GM12878 (cell line): ENCODE data around the gene PPP2R3A. TPM values are rescaled to one million over a fixed set of nuclear protein-coding genes. Genes with fewer than 3 reads are reported as not detected.

ENCODE experiments used
- ATAC-seq: fragments of 200-7000 bp; cut with Tn5 transposase; 3 replicates; pipeline ENCODE4 v1.9.1; 2020; ENCODE audit warnings: mild to moderate bottlenecking, moderate library complexity
- BruUV-seq: library from RNA; stranded (reverse); fragments of 400-500 nt; replicated peaks from 2 replicates; lab custom pipeline; 2021; lab: Mats Ljungman, UMichigan
- CTCF ChIA-PET: fragments of 300-600 bp; sonication (Branson Sonifier 250); formaldehyde crosslinking; extraction: SDS; loops from one replicate; lab custom pipeline; 2021; ENCODE audit warnings: inconsistent platforms; lab: Yijun Ruan, JAX
- POLR2A ChIA-PET: fragments of 350-600 bp; formaldehyde crosslinking; extraction: SDS; loops from one replicate; lab custom pipeline; 2021; ENCODE audit warnings: inconsistent platforms; lab: Charles Lee
- RAD21 ChIA-PET: fragments of 300-600 bp; sonication (Branson Sonifier 250); formaldehyde crosslinking; loops from one replicate; lab custom pipeline; 2023; ENCODE audit warnings: antibody characterized with exemption; ENCODE audit not compliant: unreplicated experiment; lab: Charles Lee
- SMC1A ChIA-PET: fragments of 300-600 bp; sonication (Branson Sonifier 250); formaldehyde crosslinking; loops from one replicate; lab custom pipeline; 2023; ENCODE audit not compliant: unreplicated experiment, uncharacterized antibody; lab: Charles Lee
- DNase-seq: peaks from one replicate; pipeline ENCODE4 v3.0.0-alpha.2; 2011; ENCODE audit warnings: low read depth, low spot score
- FAIRE-seq: peaks from 3 replicates; lab custom pipeline; 2011; peaks lifted over from hg19 to GRCh38; lab: Jason Lieb, UNC
- H2AFZ ChIP-seq: 2 replicates; pipeline ENCODE4 v1.6.0; 2011; ENCODE audit warnings: low read depth, low read length, control low read depth; ENCODE audit not compliant: control insufficient read depth
- H3K27ac ChIP-seq: 2 replicates; pipeline ENCODE4 v1.5.1; 2011; ENCODE audit warnings: control low read depth; ENCODE audit not compliant: control insufficient read depth, insufficient read depth
- H3K27me3 ChIP-seq, 2 experiments: replicated peaks in 1 of 2; 2 replicates each; pipeline versions ENCODE4 v1.6.0 to v1.6.1; 2011; ENCODE audit warnings: low read length in 1 of 2; ENCODE audit not compliant: control insufficient read depth in 2 of 2, insufficient read depth in 2 of 2
- H3K36me3 ChIP-seq, 2 experiments: 2 replicates each; pipeline ENCODE4 v1.5.1; 2011; ENCODE audit warnings: low read length in 1 of 2; ENCODE audit not compliant: control insufficient read depth in 2 of 2, insufficient read depth in 2 of 2
- H3K4me1 ChIP-seq: 2 replicates; pipeline ENCODE4 v1.6.1; 2011; ENCODE audit warnings: mild to moderate bottlenecking, low read length, moderate library complexity, mixed read lengths; ENCODE audit not compliant: control insufficient read depth, insufficient read depth
- H3K4me2 ChIP-seq: 2 replicates; pipeline ENCODE4 v1.6.0; 2011; ENCODE audit warnings: control low read depth; ENCODE audit not compliant: control insufficient read depth, insufficient read depth
- H3K4me3 ChIP-seq: fragments of 200-600 bp; sonication (generic); 2 replicates; pipeline ENCODE4 v1.5.1; 2016
- H3K79me2 ChIP-seq: 2 replicates; pipeline ENCODE4 v1.6.0; 2011; ENCODE audit warnings: low read length; ENCODE audit not compliant: control insufficient read depth, insufficient read depth
- H3K9ac ChIP-seq: 2 replicates; pipeline ENCODE4 v1.8.0; 2011; ENCODE audit warnings: low read length, control low read depth, mixed read lengths; ENCODE audit not compliant: control insufficient read depth, insufficient read depth
- H3K9me3 ChIP-seq: replicated peaks from 3 replicates; pipeline ENCODE4 v1.5.1; 2011; ENCODE audit warnings: mild to moderate bottlenecking, low read length; ENCODE audit not compliant: control insufficient read depth, insufficient read depth
- H4K20me1 ChIP-seq: 2 replicates; pipeline ENCODE4 v1.6.0; 2011; ENCODE audit not compliant: control insufficient read depth, insufficient read depth
- BCL3 ChIP-seq: IDR thresholded peaks from 2 replicates; pipeline ENCODE4 v1.6.1; 2011; ENCODE audit warnings: borderline replicate concordance, low read depth, mild to moderate bottlenecking, moderate library complexity, low read length; ENCODE audit not compliant: insufficient read depth, poor library complexity, severe bottlenecking
- BRCA1 ChIP-seq: IDR thresholded peaks from 2 replicates; pipeline ENCODE4 v1.6.1; 2011; ENCODE audit warnings: low read depth, low read length, improper control_type of control experiment
- CBX3 ChIP-seq: fragments of 200-600 bp; sonication (generic); IDR thresholded peaks from 2 replicates; pipeline ENCODE4 v1.6.1; 2016; ENCODE audit warnings: low read depth, borderline replicate concordance
- HDGF ChIP-seq: fragments of 450-650 bp; IDR thresholded peaks from 2 replicates; pipeline ENCODE4 v1.6.1; 2016; ENCODE audit warnings: antibody characterized with exemption
- IRF3 ChIP-seq: fragments of 450-650 bp; IDR thresholded peaks from 2 replicates; pipeline ENCODE4 v1.6.1; 2014; ENCODE audit warnings: mild to moderate bottlenecking
- NRF1 ChIP-seq: conservative IDR thresholded peaks from 2 replicates; pipeline ENCODE4 v1.6.1; 2011; ENCODE audit warnings: mild to moderate bottlenecking, low read depth, low read length, improper control_type of control experiment
- POU2F2 ChIP-seq: IDR thresholded peaks from 3 replicates; pipeline ENCODE4 v1.6.1; 2011; ENCODE audit warnings: low read depth, mild to moderate bottlenecking, low read length, borderline replicate concordance
- RAD21 ChIP-seq: IDR thresholded peaks from 2 replicates; pipeline ENCODE4 v1.6.1; 2011; ENCODE audit warnings: mild to moderate bottlenecking, low read depth, low read length, moderate library complexity; ENCODE audit not compliant: insufficient read depth
- SIN3A ChIP-seq: IDR thresholded peaks from 2 replicates; pipeline ENCODE4 v1.6.1; 2012; ENCODE audit warnings: low read depth, low read length, improper control_type of control experiment
- TCF3 ChIP-seq: IDR thresholded peaks from 2 replicates; pipeline ENCODE4 v1.6.1; 2012; ENCODE audit warnings: low read depth, mild to moderate bottlenecking, low read length, borderline replicate concordance; ENCODE audit not compliant: insufficient read depth
- ZBTB4 ChIP-seq: fragments of 450-650 bp; formaldehyde crosslinking; IDR thresholded peaks from 2 replicates; pipeline ENCODE4 v1.4.0; 2022; ENCODE audit warnings: mild to moderate bottlenecking, moderate library complexity
- WGBS: methylation state at CpG from one replicate; pipeline ENCODE4 v1.1.6; 2016; ENCODE audit warnings: low lambda C conversion rate; ENCODE audit not compliant: insufficient replicate concordance, insufficient coverage; ENCODE audit errors: missing lambda C conversion rate; 5-methylcytosine and 5-hydroxymethylcytosine counted together
- in situ Hi-C: fragments of 300-500 bp; cut with MboI; formaldehyde crosslinking; loops from 9 replicates; pipeline ENCODE4 v1.14.3; 2018; ENCODE audit warnings: mixed read lengths
- intact Hi-C: fragments of 100-400 bp; cut with micrococcal nuclease; formaldehyde crosslinking; loops from one replicate; pipeline ENCODE4 v1.14.2; 2022; ENCODE audit not compliant: unreplicated experiment
- polyA plus RNA-seq, 11 experiments: library from polyadenylated mRNA; depleted of rRNA in 4 of 11; unstranded in 6 of 11; stranded (reverse) in 5 of 11; fragments of >200 nt; fragmentation: Nextera tagmentation in 4 of 11; fragmentation: Illumina TruSeq in 1 of 11; extraction: Ambion mirVana in 4 of 11; extraction: Trizol in 1 of 11; gene quantifications; 1 replicate in 1 of 11; 2 replicates in 10 of 11; pipeline versions ENCODE4 v1.2.1 to v1.2.3, GENCODE V29; 2011 to 2016; ENCODE audit warnings: inconsistent platforms in 2 of 11, missing spikeins in 2 of 11, low read depth in 1 of 11
- total RNA-seq, 4 experiments: library from RNA; depleted of rRNA in 3 of 4; stranded (reverse); fragments of >200 nt in 3 of 4; fragmentation: Illumina TruSeq in 1 of 4; extraction: Trizol in 1 of 4; gene quantifications; 2 replicates each; pipeline versions ENCODE4 v1.2.1 to v1.2.3, GENCODE V29; 2013 to 2021
- TF ChIP-seq, protein P1 (sequence below): IDR thresholded peaks from 2 replicates; pipeline ENCODE4 v1.6.1; 2012; ENCODE audit warnings: mild to moderate bottlenecking, low read depth, low read length
- TF ChIP-seq, protein P2 (sequence below): IDR thresholded peaks from 2 replicates; pipeline ENCODE4 v1.6.1; 2012; ENCODE audit warnings: low read depth, low read length, improper control_type of control experiment

PPP2R3A gene
- total and polyA plus RNA-seq, 10 of the 15 experiments (the other 5 are each of a cell fraction or from before 2014, with no cell fraction given) = under 0.01 to 0.16 (median 0.06) TPM; not detected in 5

DNA sequence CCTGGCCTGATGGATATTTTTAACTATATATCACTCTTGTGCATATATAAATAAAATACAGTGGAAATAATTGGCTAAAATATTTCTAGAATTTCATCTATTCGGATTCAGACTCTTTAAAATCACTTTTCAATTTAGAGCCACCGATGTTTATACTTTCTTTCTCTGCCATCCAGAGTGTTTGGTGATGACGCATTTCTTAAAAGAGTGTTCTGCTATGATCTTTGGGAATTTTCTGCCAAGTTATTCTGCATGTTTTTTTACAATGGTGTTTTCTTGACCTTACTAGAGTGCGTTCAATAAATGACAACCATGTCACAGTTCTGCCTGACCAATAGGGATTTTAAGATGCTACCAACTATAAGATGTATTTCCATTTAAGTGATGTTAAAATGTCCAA, 30.2 kb downstream of the PPP2R3A start:
- H3K36me3 ChIP-seq = no peaks in the 10 kb centered on the region
- H3K27me3 ChIP-seq = no peaks in the 10 kb centered on the region
- H3K79me2 ChIP-seq = no peaks in the 10 kb centered on the region
- no peak overlapping the region for H3K4me3 ChIP-seq
- H4K20me1 ChIP-seq = no peaks in the 10 kb centered on the region
- no peak overlapping the region for H3K9ac ChIP-seq
- no peak for TF ChIP-seq NRF1
- TF ChIP-seq TCF3 = no peak
- no peak for TF ChIP-seq CBX3
- TF ChIP-seq IRF3 = no peak
- TF ChIP-seq BRCA1 = no peak
- no peak for TF ChIP-seq POU2F2
- TF ChIP-seq, protein P1, sequence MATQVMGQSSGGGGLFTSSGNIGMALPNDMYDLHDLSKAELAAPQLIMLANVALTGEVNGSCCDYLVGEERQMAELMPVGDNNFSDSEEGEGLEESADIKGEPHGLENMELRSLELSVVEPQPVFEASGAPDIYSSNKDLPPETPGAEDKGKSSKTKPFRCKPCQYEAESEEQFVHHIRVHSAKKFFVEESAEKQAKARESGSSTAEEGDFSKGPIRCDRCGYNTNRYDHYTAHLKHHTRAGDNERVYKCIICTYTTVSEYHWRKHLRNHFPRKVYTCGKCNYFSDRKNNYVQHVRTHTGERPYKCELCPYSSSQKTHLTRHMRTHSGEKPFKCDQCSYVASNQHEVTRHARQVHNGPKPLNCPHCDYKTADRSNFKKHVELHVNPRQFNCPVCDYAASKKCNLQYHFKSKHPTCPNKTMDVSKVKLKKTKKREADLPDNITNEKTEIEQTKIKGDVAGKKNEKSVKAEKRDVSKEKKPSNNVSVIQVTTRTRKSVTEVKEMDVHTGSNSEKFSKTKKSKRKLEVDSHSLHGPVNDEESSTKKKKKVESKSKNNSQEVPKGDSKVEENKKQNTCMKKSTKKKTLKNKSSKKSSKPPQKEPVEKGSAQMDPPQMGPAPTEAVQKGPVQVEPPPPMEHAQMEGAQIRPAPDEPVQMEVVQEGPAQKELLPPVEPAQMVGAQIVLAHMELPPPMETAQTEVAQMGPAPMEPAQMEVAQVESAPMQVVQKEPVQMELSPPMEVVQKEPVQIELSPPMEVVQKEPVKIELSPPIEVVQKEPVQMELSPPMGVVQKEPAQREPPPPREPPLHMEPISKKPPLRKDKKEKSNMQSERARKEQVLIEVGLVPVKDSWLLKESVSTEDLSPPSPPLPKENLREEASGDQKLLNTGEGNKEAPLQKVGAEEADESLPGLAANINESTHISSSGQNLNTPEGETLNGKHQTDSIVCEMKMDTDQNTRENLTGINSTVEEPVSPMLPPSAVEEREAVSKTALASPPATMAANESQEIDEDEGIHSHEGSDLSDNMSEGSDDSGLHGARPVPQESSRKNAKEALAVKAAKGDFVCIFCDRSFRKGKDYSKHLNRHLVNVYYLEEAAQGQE = no peak
- TF ChIP-seq HDGF = no peak
- no peak for TF ChIP-seq ZBTB4
- TF ChIP-seq BCL3 = no peak
- TF ChIP-seq, protein P2, sequence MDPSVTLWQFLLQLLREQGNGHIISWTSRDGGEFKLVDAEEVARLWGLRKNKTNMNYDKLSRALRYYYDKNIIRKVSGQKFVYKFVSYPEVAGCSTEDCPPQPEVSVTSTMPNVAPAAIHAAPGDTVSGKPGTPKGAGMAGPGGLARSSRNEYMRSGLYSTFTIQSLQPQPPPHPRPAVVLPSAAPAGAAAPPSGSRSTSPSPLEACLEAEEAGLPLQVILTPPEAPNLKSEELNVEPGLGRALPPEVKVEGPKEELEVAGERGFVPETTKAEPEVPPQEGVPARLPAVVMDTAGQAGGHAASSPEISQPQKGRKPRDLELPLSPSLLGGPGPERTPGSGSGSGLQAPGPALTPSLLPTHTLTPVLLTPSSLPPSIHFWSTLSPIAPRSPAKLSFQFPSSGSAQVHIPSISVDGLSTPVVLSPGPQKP = no peak
- TF ChIP-seq SIN3A = no peak
- no peak for TF ChIP-seq RAD21
- H3K9me3 ChIP-seq = no peaks in the 10 kb centered on the region
- no peaks in the 10 kb centered on the region for H3K4me1 ChIP-seq
- FAIRE-seq (no peak), DNase-seq (no peak), ATAC-seq (no peak)
- no peak overlapping the region for H3K27ac ChIP-seq
- in situ Hi-C loops = no loop called here
- 21% methylated on average over 4 of the region's 4 CpGs for WGBS
- no TSS peak for BruUV-seq
- no peak overlapping the region for H3K4me2 ChIP-seq
- ChIA-PET POLR2A (no interaction called here), CTCF (no interaction called here), RAD21 (no interaction called here), SMC1A (no interaction called here)
- no peak overlapping the region for H2AFZ ChIP-seq
- intact Hi-C loops = no loop called here
